RWPE2 (cell line): ENCODE measurements around the gene COL26A1.
"Not testable (repeated sequence)": the region's sequence is repeated elsewhere in the genome, so short reads cannot be mapped to it uniquely, and the experiment has no call there.

Experiments used
- ATAC-seq: fragments of 200-7000 bp; cut with Tn5 transposase; 3 replicates; pipeline ENCODE4 v1.9.1; 2021; ENCODE audit warnings: low read depth
- DNase-seq: peaks from one replicate; pipeline ENCODE4 v3.0.0-alpha.2; 2020; ENCODE audit warnings: low spot score
- H3K27ac ChIP-seq: fragments of 450-650 bp; 2 replicates; pipeline ENCODE4 v1.5.1; 2017; ENCODE audit warnings: mild to moderate bottlenecking; ENCODE audit not compliant: poor library complexity, severe bottlenecking
- H3K27me3 ChIP-seq: fragments of 250-450 bp; sonication (Bioruptor Pico); 2 replicates; pipeline ENCODE4 v1.5.1; 2021; ENCODE audit warnings: mild to moderate bottlenecking, moderate library complexity; ENCODE audit not compliant: insufficient read depth, poor library complexity, severe bottlenecking
- H3K36me3 ChIP-seq: fragments of 250-450 bp; sonication (Bioruptor Pico); 2 replicates; pipeline ENCODE4 v1.5.1; 2020; ENCODE audit warnings: low read depth, mild to moderate bottlenecking, moderate library complexity
- H3K4me1 ChIP-seq: fragments of 250-450 bp; sonication (Bioruptor Pico); 2 replicates; pipeline ENCODE4 v1.5.1; 2021; ENCODE audit warnings: mild to moderate bottlenecking, moderate library complexity; ENCODE audit not compliant: insufficient read depth, poor library complexity, severe bottlenecking
- H3K4me3 ChIP-seq: fragments of 250-450 bp; sonication (Bioruptor Pico); 2 replicates; pipeline ENCODE4 v1.5.1; 2021; ENCODE audit warnings: mild to moderate bottlenecking, moderate library complexity; ENCODE audit not compliant: severe bottlenecking
- H3K9me3 ChIP-seq: fragments of 250-450 bp; sonication (Bioruptor Pico); 2 replicates; pipeline ENCODE4 v1.5.1; 2021; ENCODE audit warnings: mild to moderate bottlenecking, moderate library complexity; ENCODE audit not compliant: severe bottlenecking
- CTCF ChIP-seq: fragments of 450-650 bp; IDR thresholded peaks from one replicate; pipeline ENCODE4 v1.5.1; 2017; ENCODE audit warnings: mild to moderate bottlenecking, moderate library complexity; ENCODE audit not compliant: poor library complexity, severe bottlenecking

The COL26A1 gene

GRCh38 chr7:101342892-101343291, 19.8 kb upstream of the COL26A1 start:
- Histone ChIP-seq H3K27me3 (no peaks in the 10 kb centered on the region), H3K4me3 (no peak overlapping the region), H3K36me3 (no peaks in the 10 kb centered on the region), H3K9me3 (no peaks in the 10 kb centered on the region), H3K4me1 (no peaks in the 10 kb centered on the region), H3K27ac (no peak overlapping the region)
- no peak for DNase-seq
- no peak for ATAC-seq
- no peak for TF ChIP-seq CTCF

GRCh38 chr7:101347477-101347876, 15.2 kb upstream of the COL26A1 start:
- Histone ChIP-seq H3K4me1 (no peaks in the 10 kb centered on the region), H3K9me3 (no peaks in the 10 kb centered on the region), H3K27ac (no peak overlapping the region), H3K27me3 (no peaks in the 10 kb centered on the region), H3K36me3 (no peaks in the 10 kb centered on the region), H3K4me3 (no peak overlapping the region)
- ATAC-seq: no peak
- DNase-seq: no peak
- no peak for TF ChIP-seq CTCF

- not testable (repeated sequence) for H3K36me3 ChIP-seq, H3K4me1 ChIP-seq, DNase-seq, H3K27me3 ChIP-seq, H3K4me3 ChIP-seq, H3K9me3 ChIP-seq, ATAC-seq, H3K27ac ChIP-seq
Observed at GRCh38 chr7:101348456-101349067, 14.1 kb upstream of the COL26A1 start.

- not testable (repeated sequence) for H3K4me3 ChIP-seq, DNase-seq, H3K27me3 ChIP-seq, H3K9me3 ChIP-seq, H3K4me1 ChIP-seq, H3K36me3 ChIP-seq, ATAC-seq, H3K27ac ChIP-seq
Observed at GRCh38 chr7:101349300-101349699, 13.4 kb upstream of the COL26A1 start.

- Histone ChIP-seq H3K4me1 (no peaks in the 10 kb centered on the region), H3K36me3 (no peaks in the 10 kb centered on the region), H3K9me3 (no peaks in the 10 kb centered on the region), H3K27me3 (no peaks in the 10 kb centered on the region), H3K27ac (no peak overlapping the region), H3K4me3 (no peak overlapping the region)
- no peak for DNase-seq
- TF ChIP-seq CTCF: no peak
- no peak for ATAC-seq
Observed at GRCh38 chr7:101352920-101353308, 9.8 kb upstream of the COL26A1 start.

GRCh38 chr7:101357433-101357832, 5.2 kb upstream of the COL26A1 start:
- no peaks in the 10 kb centered on the region for H3K36me3 ChIP-seq
- no peak overlapping the region for H3K27ac ChIP-seq
- no peak for TF ChIP-seq CTCF
- H3K9me3 ChIP-seq: no peaks in the 10 kb centered on the region
- no peaks in the 10 kb centered on the region for H3K4me1 ChIP-seq
- H3K27me3 ChIP-seq: peaks cover 4% of the 10 kb centered on the region
- ATAC-seq: no peak
- H3K4me3 ChIP-seq: no peak overlapping the region
- no peak for DNase-seq
